Keratinocyte (primary cell): Measurements from ENCODE around the gene NBL1.

Source experiments
- CTCF ChIP-seq, 3 experiments: IDR thresholded peaks in 1 of 3; conservative IDR thresholded peaks in 1 of 3; optimal IDR thresholded peaks in 1 of 3; 2 replicates in 2 of 3; 3 replicates in 1 of 3; pipeline versions ENCODE3 to v1.5.1; 2011; ENCODE audit warnings: low read length in 3 of 3, mild to moderate bottlenecking in 3 of 3, moderate library complexity in 2 of 3, control low read depth in 1 of 3, inconsistent platforms in 1 of 3; ENCODE audit not compliant: insufficient read depth in 2 of 3; ENCODE audit errors: extremely low read depth in 1 of 3
- EZH2 ChIP-seq: IDR thresholded peaks from one replicate; pipeline ENCODE4 v1.6.1; 2012; ENCODE audit warnings: inconsistent platforms, mild to moderate bottlenecking, low read length, moderate library complexity

- TF ChIP-seq CTCF (optimal IDR thresholded peaks at IDR 0.05 in 1 of 3, IDR thresholded peaks at IDR 0.05 in 1 of 3, conservative IDR thresholded peaks at IDR 0.05 in 1 of 3; ENCODE audit: extremely low read depth in 1 of 3, insufficient read depth in 2 of 3, low read length in 3 of 3) (no peak), EZH2 (no peak)
These were observed 37.1 kb upstream of the NBL1 start for GRCh38 chr1:19606817-19607642.
